ENCODE results near the gene EFCAB11. TPM values are rescaled to one million over a fixed set of nuclear protein-coding genes. Genes with fewer than 3 reads are reported as not detected.

Gene EFCAB11
- total and polyA plus RNA-seq, 9 of the 15 experiments (the other 6 are each of a cell fraction or from before 2014, with no cell fraction given), result 13.4 to 37.9 (median 17.4) TPM

- Histone ChIP-seq H4K20me1 (replicated peaks; ENCODE audit: control insufficient read depth, insufficient read depth, low read length) (no peaks in the 10 kb centered on the region), H3K27me3 (ENCODE audit: control insufficient read depth in 2 of 2, insufficient read depth in 2 of 2, low read length in 2 of 2) (no peaks in the 10 kb centered on the region), H2AFZ (ENCODE audit: low read depth, low read length) (no peak overlapping the region), H3K9me3 (replicated peaks; ENCODE audit: control insufficient read depth, insufficient read depth, low read depth, low read length) (no peaks in the 10 kb centered on the region), H3K9me1 (ENCODE audit: control insufficient read depth, insufficient read depth, low read length) (no peaks in the 10 kb centered on the region), H3K4me1 (replicated peaks in 1 of 2; ENCODE audit: control insufficient read depth in 2 of 2, insufficient read depth in 2 of 2, low read length in 2 of 2) (no peaks in the 10 kb centered on the region), H3K27ac (ENCODE audit: extremely low read depth, low read depth, low read length) (no peak overlapping the region), H3K4me2 (ENCODE audit: insufficient read depth, low read length) (no peak overlapping the region), H3K4me3 (no peak overlapping the region), H3K79me2 (ENCODE audit: control insufficient read depth, insufficient read depth, low read length) (no peaks in the 10 kb centered on the region), H3K9ac (ENCODE audit: insufficient read depth in 1 of 2, low read depth in 2 of 2, low read length in 2 of 2) (no peak overlapping the region), H3K36me3 (ENCODE audit: control insufficient read depth, insufficient read depth, low read length) (no peaks in the 10 kb centered on the region)
- no peak for DNase-seq (ENCODE audit: extremely low read depth in 1 of 4, low spot score in 3 of 4)
- WGBS (ENCODE audit: insufficient coverage, low coverage, missing lambda C conversion rate), result 12% methylated on average over 4 of the region's 4 CpGs
- FAIRE-seq, result no peak
- POLR2A ChIA-PET, result interaction anchor here (0.6 kb wide), 1 partner anchor 11 kb away, joined by 3 read pairs; no protein-coding TSS in a partner anchor
- no peak for TF ChIP-seq ADNP (tag; IDR thresholded peaks at IDR 0.05)
- TF ChIP-seq ZNF609 (CRISPR knock-in tag; IDR thresholded peaks at IDR 0.05; ENCODE audit: borderline replicate concordance), result no peak
- no peak for TF ChIP-seq ZFX (CRISPR knock-in tag; IDR thresholded peaks at IDR 0.05)
- no peak for TF ChIP-seq ZNF445 (CRISPR knock-in tag; IDR thresholded peaks at IDR 0.05; ENCODE audit: low read depth)
- TF ChIP-seq HMGXB4 (CRISPR knock-in tag; IDR thresholded peaks at IDR 0.05), result no peak
- TF ChIP-seq BHLHE40 (IDR thresholded peaks at IDR 0.05; ENCODE audit: low read length), result no peak
- TF ChIP-seq NCOA1 (IDR thresholded peaks at IDR 0.05; ENCODE audit: low read depth), result no peak
- TF ChIP-seq PCBP1 (IDR thresholded peaks at IDR 0.05; ENCODE audit: low read depth, low read length, poor library complexity, severe bottlenecking), result no peak
- no peak for TF ChIP-seq CXXC5 (CRISPR knock-in tag; IDR thresholded peaks at IDR 0.05)
- no peak for TF ChIP-seq ZNF507 (tag; conservative IDR thresholded peaks at IDR 0.05)
- TF ChIP-seq NELFE (IDR thresholded peaks at IDR 0.05; ENCODE audit: insufficient read depth, insufficient read length), result no peak
- TF ChIP-seq ZNF518B (CRISPR knock-in tag; IDR thresholded peaks at IDR 0.05), result no peak
- in situ Hi-C loops (cut with MboI) (no loop called here), intact Hi-C loops (cut with micrococcal nuclease) (no loop called here)
- BruUV-seq (replicated peaks), result no TSS peak
- ATAC-seq, result no peak
- CTCF ChIA-PET (ENCODE audit: low intra/inter-chr PET ratio), result no interaction called here
These were observed 156.2 kb downstream of the EFCAB11 start for GRCh38 chr14:89798212-89798773.
